ENCODE measurements around the gene DYNC2LI1.

- no peak for TF ChIP-seq CTCF (IDR thresholded peaks at IDR 0.05; ENCODE audit: low read length)
- TF ChIP-seq EZH2 (IDR thresholded peaks at IDR 0.05; ENCODE audit: borderline replicate concordance, low read length) = no peak
Observed at GRCh38 chr2:43790147-43790546, 16.3 kb downstream of the DYNC2LI1 start.

Measured in OCI-LY1 (cell line).